Stimulated activated CD4-positive, alpha-beta T cell treated with anti-CD3 and anti-CD28 coated beads, Interleukin-4, amount 100 ng/mL, for 4 hours (primary cell): Measurements from ENCODE around the gene ZFP64.
A peak's percentile ranks its signal among the peaks of the same experiment; 100 is the strongest.
"Not testable (repeated sequence)": the region's sequence is repeated elsewhere in the genome, so short reads cannot be mapped to it uniquely, and the experiment has no call there.

Source experiments
- DNase-seq, 2 experiments: peaks; one replicate each; pipeline ENCODE4 v3.0.0-alpha.2; 2020

Gene ZFP64

DNA sequence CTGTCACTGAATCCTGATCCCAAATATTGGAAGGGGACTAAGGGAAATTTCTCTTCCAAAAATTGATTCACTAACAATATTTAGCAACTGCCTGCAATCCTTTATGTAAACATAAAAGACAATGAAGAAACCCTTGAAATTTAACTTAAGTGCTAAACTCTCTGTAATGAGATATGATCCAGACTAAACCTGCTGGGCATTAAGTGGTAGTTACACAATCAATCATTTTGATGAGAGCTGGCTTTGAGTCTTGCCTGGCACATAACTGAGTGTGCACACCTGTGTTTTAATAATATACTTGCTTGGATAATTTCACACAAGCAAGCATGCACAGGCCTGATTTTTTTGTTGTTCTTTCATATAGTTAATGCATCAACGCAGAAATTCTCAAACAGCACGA is 9.8 kb upstream of the ZFP64 start:
- DNase-seq: no peak

DNA sequence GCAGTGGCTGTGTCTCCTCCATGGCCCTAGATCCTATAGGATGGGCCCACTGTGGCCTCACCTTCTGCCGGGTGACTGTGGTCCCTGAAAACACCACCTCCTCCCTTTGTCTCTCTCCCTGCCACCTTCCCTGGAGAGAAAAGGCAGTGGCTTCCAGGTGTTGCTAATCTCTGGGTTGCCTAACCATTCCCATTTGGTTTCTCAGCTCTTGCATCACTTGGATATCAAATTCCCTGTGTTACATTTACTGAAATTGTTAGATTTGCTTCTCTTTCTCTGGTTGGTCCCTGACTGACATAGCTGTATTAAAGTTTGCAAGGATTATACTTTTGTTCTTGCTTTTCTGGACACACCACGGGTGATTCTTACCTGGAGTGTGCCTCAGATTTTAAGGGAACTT is 9.3 kb upstream of the ZFP64 start:
- no peak for DNase-seq

DNA sequence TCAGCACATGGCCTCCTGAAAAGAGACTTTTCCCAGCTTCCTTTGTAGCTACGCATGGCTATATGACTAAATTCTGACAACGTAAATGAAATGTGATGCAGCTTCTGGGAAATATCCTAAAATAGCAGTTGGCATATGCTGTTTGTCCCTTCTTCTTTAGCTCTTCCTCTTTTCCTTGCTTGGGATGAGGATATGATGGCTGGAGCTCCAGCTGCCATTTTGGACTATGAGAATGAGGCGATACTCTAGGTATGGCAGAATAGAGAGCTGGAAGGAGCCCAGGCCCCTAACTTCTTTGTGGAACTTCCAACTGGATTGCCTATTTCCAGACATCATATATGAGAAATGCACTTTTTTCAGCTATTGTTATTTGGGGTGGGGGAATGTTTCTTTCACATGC is 5.3 kb upstream of the ZFP64 start:
- no peak for DNase-seq

DNA sequence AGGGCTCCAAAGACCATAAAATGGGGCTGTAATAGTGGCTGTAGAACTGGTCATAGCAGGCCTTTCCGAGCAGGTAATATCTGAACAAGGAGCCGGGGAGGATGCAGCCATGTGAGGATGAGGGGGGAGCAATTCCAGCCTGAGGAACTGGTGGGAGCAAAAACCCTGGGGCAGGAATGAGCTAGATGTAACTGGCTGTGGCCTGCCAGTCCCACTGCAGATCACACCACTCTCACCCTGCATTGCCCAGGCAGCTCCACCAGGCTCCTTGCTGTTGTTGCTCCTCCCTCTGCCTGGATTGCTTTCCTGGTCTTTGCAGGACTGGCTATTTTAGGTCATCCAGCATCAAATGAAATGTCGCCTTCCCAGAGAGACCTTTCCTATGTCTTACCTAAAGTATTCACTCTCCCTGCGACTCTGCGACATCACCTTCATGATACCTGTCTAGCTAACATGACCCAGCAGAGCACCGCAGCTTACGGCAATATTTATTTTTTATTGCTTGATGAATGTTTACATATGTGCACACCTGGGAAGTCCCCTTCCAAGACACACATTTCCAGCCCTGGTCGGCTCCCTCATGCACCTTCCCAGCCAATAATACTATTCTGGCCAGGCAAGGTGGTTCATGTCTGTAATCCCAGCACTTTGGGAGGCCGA is 2.4 kb upstream of the ZFP64 start:
- no peak for DNase-seq

DNA sequence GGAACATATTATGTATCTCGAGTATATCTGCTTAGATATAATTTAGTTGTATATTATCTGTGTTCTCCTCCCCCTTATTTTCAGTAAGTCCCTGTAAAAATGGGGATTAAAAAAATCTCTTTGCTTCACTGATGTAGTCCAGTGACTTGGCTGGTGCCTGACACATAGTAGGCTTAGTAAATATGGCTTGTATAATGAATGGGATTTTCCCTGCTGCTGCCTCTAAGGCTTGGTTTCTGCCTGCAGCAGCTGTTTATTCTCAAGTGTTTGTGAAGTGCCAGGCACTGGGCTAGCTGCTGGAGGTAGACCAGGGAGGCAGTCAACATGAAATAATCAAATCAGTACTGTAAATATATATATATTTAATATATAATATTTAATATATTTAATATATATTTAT is 1.6 kb upstream of the ZFP64 start:
- DNase-seq: no peak

DNA sequence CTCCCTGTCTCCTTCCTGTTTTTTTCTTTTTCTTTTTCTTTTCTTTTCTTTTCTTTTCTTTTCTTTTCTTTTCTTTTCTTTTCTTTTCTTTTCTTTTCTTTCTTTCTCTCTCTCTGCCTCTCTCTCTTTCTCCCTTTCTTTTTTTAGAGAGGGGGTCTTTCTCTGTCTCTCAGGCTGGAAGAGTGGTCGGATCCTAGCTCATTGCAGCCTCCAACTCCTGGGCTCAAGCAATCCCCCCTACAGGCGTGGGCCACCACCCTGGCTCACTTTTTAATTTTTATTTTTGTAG is 1.1 kb upstream of the ZFP64 start:
- DNase-seq: not testable (repeated sequence)

DNA sequence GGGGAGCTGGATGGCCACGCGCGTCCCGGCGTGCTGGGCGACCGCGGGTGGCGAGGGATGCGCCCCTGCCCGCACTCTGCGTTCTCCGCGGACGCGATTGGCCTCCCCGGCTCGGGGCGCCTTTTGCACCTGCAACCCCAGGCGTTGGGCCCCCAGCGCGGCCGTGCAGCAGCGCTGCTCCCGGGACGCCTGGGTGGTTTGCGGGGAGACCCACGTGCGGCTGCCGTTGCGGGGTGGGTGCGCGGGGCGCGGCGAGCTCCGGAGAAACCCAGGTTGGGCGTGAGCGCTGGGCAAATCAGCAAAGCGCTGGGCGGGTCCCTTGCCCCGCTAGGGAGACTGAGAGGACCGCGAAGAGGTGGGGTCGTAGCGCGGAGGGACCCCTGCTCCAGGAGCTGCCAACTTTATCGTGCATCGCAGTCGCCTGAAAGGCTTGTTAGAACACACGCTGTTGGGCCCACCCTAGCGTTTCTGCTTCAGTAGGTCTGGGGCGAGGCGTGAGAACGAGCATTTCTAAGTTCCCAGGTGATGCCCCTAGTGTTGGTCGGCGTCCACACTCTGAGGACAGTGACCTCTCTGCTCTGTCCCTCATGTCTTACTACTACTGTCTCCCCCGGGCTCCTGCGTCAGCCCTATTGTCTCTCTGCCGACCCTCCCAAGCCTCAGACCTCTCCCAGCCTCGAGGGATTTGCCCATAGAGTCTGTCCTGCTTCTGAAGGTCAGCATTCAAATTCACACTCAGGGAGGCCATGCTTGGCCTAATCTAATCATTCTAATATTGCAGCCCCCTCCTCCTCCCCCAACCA is 538 bp upstream of the ZFP64 start:
- DNase-seq: peak; percentile 49 to 52

DNA sequence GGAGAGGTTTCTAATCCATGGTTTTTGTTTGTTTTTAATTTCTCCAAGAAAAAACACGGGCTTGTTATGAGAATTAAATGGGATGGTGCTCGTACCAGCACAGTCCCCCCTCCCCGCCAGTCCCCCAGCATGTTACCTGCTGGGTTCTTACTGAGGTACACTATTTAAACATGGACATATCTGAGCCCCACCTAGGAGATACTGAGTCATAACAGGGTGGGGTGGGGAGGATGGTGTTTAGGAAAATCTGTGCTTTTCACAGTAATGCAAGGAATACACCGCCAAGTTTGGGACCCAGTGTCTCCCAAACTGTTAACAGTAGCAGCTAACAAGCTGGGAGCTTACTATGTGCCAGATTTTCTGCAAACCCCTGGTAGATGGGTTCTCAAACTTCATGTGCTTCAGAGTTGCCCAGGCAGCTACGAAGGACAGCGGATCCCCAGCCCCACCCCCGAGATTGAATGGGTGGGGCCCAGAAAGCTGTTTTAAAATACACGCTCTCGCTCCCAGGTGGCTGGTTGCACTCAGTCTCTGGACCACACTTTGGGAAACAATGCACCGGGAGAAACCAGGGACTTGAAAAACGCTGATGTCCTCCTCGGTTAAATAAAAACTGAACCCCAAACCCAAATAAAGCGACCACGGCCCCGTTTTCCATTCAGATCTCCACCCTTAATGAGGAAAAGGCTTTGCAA is 995 bp downstream of the ZFP64 start:
- peak; percentile 15 to 27 for DNase-seq

DNA sequence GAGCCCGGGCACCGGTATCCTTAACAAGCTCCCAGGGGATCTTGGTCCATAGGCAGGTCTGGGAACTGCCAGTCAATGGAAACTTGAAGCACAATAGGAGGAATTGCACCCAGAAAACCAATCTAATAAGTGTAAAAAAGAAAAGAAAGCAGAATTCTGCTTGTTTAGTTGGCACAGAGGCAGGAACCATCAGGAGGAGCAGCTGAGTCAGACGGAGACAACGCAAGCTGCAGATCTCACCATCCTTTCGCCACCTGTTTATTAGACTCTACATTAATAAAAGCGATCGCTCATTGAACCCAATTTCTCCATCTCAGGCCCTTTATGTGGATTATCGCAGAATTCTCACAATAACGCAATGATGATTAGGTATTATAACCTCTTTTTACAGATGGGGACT is 9.8 kb downstream of the ZFP64 start:
- no peak for DNase-seq

DNA sequence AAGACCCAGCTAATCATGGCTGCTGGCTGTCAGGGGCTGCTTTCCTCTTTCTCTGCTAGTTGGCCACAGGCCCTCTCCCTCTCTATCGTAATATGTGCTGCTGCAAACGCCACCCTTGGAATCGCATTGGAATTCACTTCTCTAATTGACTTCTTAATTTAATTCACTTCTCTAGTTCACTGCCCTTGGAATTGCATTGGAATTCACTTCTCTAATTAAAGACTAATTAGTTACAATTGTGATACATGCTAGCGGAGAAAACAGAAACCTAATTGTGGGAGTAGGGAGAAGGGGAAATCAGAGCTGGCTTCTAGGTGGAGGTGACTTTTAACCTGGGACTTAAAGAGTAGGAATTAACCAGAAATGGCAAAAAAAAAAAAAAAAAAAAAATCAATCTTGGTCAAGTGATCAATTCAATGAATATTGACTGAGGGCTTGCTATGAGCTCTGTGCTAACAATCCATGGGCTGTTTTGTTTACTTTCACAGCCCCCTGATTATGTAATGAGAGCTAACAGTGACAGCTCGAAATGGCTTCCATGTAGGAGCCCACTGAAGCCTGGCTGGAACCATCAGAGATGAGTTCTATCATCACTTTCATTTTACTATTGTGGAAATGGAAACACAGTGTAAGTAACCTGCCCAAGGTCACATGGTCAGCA is 11.3 kb downstream of the ZFP64 start:
- DNase-seq: no peak

DNA sequence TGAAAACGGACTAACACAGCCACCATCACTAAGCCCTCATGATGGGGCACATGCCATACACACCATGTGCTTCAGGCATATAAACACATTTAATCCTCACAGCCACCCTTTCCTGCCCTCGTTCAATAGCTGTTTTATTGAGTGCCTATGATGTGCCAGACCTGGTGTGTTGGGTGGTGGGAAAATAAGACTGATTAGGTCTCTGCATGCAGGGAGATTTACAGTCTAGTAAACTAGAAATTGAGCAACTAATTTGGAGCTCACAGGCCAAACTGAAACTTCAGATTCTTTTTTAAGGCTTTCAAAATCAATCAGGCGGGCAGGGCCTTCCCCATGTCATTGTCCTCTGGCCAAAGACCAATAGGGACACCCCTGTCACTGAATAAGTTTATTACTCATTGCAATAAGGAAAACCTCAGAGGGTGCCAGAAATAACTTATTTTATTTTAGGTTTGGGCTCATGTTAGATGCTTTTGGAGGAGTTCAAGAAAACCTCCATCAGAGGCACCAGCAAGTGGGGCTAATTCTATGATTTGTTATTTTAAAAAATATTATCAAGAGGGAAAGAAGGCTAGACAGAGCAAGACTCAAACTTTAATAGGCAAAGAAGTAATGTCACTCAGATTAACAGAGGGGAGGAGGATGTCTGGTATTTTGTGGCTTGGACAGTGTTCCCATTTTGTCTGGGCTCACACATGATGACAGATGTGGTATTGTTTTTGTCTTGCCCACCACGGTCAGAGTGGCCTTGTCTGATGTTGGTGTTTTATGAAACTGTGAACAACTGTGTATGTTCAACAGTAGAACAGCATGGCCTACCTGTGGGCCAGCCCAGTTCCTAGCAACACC is 12.0 kb downstream of the ZFP64 start:
- DNase-seq: no peak

DNA sequence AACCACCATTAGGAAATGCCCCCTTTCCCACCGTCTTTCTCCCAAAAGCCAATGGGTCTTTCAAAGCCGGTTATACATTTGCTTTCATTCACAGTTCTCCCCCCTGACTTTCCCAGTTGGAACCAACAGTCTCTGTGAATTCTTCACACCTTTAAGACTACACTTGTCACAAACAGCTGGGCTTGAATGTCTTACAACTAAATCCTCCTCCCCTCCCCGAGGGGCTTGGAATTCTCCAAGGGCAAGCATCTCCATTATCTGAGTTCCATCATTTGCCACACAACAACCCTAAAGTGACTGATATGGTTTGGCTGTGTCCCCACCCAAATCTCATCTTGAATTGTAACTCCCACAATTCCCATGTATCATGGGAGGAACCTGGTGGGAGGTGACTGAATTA is 12.9 kb downstream of the ZFP64 start:
- no peak for DNase-seq

DNA sequence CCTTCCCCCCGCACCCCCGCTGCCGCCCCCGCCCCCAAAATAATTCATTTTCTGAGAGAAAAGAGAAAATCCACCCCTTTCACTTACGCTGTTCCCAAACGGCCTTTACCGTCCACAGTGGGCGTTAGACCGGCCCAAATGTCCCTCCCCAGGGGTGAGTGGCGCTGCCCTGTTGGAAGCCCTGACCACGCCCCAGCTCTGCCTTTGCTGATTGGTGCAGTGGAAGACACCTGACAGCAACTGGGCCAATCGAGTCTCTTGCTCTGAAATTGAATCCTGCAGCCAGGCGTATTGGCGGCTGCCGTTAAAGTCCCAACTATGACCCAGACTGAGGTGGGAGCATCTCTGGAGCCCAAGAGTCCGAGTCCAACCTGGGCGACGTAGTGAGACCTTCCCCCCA is 15.7 kb downstream of the ZFP64 start:
- DNase-seq: no peak

DNA sequence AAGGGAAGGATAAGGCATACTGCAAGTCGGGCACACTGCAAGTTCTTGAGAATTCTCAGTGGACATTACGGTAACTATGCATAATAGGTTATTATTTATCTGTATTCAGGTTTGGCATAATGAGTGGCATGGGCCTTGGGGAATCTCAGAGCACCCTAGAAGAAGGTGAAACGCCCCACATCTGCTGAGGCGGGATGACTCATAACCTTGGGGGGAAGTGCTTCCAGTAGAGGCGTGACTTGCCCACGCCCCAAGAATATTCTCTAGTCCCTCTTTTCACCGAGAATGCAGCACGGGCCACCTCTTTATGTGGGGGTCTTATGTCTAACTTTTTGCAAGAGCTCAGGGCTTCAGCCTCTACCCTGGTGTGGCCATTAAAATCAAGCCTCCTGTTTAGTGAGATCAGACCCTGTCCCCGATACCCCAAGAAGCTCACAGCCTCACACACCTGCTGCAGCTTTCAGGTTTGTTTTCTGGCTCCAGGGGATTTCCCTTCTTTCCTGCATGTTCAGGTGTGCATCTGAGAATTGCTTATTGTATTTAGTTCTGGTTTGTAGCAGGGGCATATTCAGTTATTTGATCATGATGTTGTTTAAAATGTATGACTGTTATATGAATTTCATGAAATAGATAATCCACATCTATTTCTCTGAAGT is 19.1 kb downstream of the ZFP64 start:
- no peak for DNase-seq

DNA sequence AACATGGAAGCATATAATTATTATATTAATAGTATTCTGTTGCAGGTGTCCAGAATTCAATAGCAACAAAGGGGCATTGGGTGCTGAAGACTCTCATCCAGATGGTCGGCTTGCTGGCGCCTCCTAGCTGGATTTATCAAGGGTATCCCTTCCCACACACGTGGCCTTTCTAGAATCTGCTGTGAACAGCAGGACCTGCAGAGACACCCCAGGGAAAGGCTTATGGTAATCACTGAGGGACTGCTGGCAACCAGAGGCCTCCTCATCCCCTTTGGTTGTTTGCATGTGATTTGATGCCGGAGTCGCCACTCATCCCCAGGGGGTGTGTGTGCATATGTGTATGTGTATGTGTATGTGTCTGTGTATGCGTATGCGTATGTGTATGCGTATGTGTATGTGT is 20.6 kb downstream of the ZFP64 start:
- no peak for DNase-seq

DNA sequence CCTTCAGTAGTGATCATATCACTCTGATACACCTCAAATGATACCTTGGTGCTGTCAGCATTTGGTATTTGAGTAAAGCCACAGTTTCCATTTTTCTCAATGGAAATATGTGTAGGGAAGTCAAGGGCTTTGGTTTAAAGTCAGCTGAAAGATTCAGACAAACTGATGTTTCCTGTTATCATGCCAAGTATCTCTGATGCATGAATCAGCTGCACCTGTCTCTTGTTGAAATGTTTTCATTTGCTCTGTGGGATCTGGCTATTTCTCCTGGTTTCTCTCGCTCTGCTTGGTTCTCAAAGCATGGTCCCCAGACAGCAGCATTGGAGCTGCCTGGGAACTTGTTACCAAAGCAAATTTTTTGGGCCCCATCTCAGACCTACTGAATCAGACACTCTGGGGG is 23.5 kb downstream of the ZFP64 start:
- no peak for DNase-seq

DNA sequence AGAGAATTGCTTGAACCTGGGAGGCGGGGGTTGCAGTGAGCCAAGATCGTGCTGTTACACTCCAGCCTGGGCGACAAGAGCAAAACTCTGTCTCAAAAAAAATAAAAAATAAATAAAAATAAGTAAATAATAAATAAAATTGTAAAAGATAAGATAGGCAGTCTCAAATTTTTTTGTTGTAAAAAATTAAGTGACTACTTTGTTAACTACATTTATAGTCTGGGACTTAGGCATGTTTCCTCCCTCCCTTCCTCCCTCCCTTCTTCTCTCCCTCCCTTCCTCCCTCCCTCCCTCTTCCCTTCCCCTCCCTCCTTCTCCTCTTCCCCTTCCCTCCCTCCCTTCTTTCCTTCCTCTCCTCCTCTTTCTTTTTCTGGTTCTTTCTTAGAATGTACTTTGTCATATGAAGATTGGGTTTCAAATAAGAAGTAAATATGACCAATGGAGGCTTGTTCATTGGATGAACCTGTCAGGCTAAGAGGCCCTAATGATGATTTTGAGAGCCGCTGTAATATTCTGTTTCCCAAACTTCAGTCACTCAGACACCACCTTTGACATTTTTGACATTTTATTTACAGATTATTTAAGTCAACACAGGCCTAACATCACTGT is 24.2 kb downstream of the ZFP64 start:
- no peak for DNase-seq

DNA sequence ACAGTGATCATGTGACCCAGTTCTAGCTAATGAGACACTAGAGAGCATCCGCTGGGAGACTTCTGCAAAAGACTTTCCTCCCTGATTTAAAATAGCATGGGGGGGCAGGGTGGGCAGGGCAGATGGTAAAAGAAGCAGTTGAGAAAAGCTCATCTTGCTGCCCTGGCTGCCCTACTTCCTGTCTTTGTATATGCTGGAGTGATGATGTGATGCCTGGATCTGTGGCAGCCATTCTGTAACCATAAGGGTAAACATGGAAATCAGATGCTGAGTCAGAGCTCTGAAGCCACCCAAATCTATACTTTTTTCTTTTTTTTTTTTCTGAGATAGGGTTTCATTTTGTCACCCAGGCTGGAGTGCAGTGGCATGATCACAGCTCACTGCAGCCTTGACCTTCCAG is 25.4 kb downstream of the ZFP64 start:
- DNase-seq: no peak

DNA sequence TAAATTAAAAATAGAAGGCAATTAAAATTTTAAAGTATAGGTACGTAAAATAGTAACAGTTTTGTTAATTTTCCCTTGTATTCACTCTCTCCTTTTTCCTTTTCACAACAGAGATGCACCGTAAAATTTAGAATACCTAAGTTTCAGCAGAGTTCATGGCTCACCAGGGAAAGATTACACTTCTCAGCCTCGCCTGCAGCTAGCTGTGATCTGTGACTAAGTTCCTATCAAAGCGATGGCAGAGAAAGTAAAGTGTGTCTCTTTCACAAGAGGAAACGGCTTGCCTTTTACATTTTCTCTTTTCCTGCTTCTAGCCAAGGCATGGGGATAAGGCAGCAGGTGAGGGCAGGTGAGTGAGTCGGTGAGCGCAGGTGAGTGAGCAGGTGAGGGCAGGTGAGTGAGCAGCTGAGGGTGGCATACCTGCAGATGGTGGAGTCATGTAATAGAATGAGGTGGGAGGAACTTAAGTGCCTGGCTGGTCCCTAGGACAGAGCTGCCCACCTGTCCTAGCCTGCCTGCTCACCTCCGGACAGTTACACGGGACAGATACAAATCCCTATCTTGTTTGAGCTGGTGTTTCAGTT is 30.9 kb downstream of the ZFP64 start:
- no peak for DNase-seq

DNA sequence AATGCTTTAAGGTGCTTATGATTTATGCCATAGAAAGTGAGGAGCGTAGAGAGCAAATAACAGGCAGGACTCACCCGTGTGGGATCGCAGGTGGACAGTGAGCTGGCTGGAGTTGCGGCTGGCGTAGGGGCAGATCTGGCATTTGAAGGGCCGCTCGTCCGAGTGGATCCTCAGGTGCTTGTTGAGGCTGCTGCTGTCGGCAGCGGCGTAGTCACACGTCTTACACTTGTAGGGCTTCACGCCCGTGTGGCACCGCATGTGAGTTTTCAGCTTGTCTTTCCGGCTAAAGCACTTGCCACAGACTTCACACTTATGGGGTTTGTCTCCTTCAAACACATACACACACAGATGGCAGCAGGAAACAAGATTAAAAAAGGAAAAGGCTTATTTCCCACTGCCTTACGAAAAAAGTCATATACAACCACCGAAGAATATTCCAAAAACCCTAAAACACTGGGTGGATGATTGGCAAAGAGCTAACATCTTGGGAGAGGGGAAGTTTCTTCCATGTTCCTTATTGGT is 31.5 kb downstream of the ZFP64 start:
- DNase-seq: no peak

DNA sequence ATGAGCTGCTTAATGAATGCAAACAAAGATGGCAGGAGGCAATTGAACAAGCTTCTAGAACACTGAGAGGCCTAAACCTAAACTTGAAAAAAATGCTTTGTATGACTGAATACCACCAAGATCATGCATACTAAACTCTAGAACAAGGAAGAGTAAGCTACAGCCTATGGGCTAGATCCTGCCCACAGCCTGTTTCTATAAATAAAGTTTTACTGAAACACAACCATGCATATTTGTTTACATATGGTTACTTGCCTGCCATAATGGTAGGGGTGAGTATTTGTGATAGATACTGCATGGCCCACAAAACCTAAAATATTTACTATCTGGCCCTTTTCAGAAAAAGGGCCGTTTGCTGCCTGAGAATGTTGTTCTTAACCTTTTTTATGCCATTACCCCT is 37.0 kb downstream of the ZFP64 start:
- DNase-seq: no peak
